Lower lobe of right lung (tissue), 2 donors: ENCODE measurements around the gene SLC29A1. TPM values are rescaled to one million over a fixed set of nuclear protein-coding genes. Genes with fewer than 3 reads are reported as not detected.
A peak's percentile ranks its signal among the peaks of the same experiment; 100 is the strongest.
"Not testable (repeated sequence)": the region's sequence is repeated elsewhere in the genome, so short reads cannot be mapped to it uniquely, and the experiment has no call there.

Experiments used
- ATAC-seq, 2 donors: fragments of 200-7000 bp; cut with Tn5 transposase; one replicate each; pipeline ENCODE4 v1.9.1; 2020 to 2022; ENCODE audit warnings: mild to moderate bottlenecking in 2 of 2, moderate library complexity in 2 of 2
- DNase-seq: peaks from one replicate; pipeline ENCODE4 v3.0.0-alpha.2; 2020
- H3K27ac ChIP-seq: fragments of 200-600 bp; one replicate; pipeline ENCODE4 v1.8.0; 2022
- H3K27me3 ChIP-seq: fragments of 200-600 bp; one replicate; pipeline ENCODE4 v1.8.0; 2022; ENCODE audit warnings: low read depth
- H3K36me3 ChIP-seq: fragments of 200-600 bp; one replicate; pipeline ENCODE4 v1.8.0; 2022; ENCODE audit warnings: mild to moderate bottlenecking
- H3K4me1 ChIP-seq: fragments of 200-600 bp; one replicate; pipeline ENCODE4 v1.8.0; 2022
- H3K4me3 ChIP-seq: fragments of 200-600 bp; one replicate; pipeline ENCODE4 v1.8.0; 2022; ENCODE audit warnings: mild to moderate bottlenecking
- H3K9me3 ChIP-seq: fragments of 200-600 bp; one replicate; pipeline ENCODE4 v1.8.0; 2022
- CTCF ChIP-seq: fragments of 200-600 bp; IDR thresholded peaks from one replicate; pipeline ENCODE4 v1.8.0; 2022; ENCODE audit warnings: antibody characterized with exemption, mild to moderate bottlenecking
- intact Hi-C: fragments of 100-400 bp; cut with DNase I; formaldehyde crosslinking; loops from one replicate; pipeline ENCODE4 v1.11.0; 2022
- total RNA-seq: library from RNA; stranded (reverse); fragmentation: NEBNext Ultra II Directional; extraction: Animal tissue kit (Norgen Biotek cat#: 25700); gene quantifications from one replicate; pipeline ENCODE4 v1.2.1, GENCODE V29; 2021
- donor health status: DM: no; HTN: yes; CAD: no; lungs with severe emphysema.

The SLC29A1 gene
- total RNA-seq, 1 donor from 2014 or later = 36.2 TPM

GRCh38 chr6:44178424-44179071 is 44.8 kb upstream of the SLC29A1 start:
- Histone ChIP-seq H3K9me3 (no peaks in the 10 kb centered on the region), H3K27ac (peak overlapping the region; percentile 21), H3K4me3 (no peak overlapping the region), H3K36me3 (no peaks in the 10 kb centered on the region), H3K27me3 (no peaks in the 10 kb centered on the region), H3K4me1 (no peaks in the 10 kb centered on the region)
- intact Hi-C loops = loop anchor here (10.0 kb wide), 1 partner anchor 56 kb away; no protein-coding TSS in a partner anchor
- no peak for ATAC-seq
- DNase-seq = peak; percentile 14
- TF ChIP-seq CTCF = no peak

- no peaks in the 10 kb centered on the region for H3K36me3 ChIP-seq
- no peak for TF ChIP-seq CTCF
- peak overlapping the region; percentile 21 for H3K27ac ChIP-seq
- no peak for ATAC-seq
- H3K9me3 ChIP-seq = no peaks in the 10 kb centered on the region
- no peaks in the 10 kb centered on the region for H3K4me1 ChIP-seq
- no peak overlapping the region for H3K4me3 ChIP-seq
- H3K27me3 ChIP-seq = no peaks in the 10 kb centered on the region
- DNase-seq = no peak
- intact Hi-C loops = loop anchor here (10.0 kb wide), 1 partner anchor 56 kb away; no protein-coding TSS in a partner anchor
Observed at GRCh38 chr6:44179072-44179536, 44.3 kb upstream of the SLC29A1 start.

GRCh38 chr6:44179648-44180047 is 43.7 kb upstream of the SLC29A1 start:
- intact Hi-C loops = loop anchor here (10.0 kb wide), 1 partner anchor 55 kb away; no protein-coding TSS in a partner anchor
- no peak overlapping the region for H3K4me3 ChIP-seq
- no peaks in the 10 kb centered on the region for H3K36me3 ChIP-seq
- ATAC-seq (no peak), DNase-seq (no peak)
- no peak overlapping the region for H3K27ac ChIP-seq
- H3K27me3 ChIP-seq = no peaks in the 10 kb centered on the region
- no peak for TF ChIP-seq CTCF
- no peaks in the 10 kb centered on the region for H3K9me3 ChIP-seq
- no peaks in the 10 kb centered on the region for H3K4me1 ChIP-seq

- intact Hi-C loops = no loop called here
- no peak for DNase-seq
Observed at GRCh38 chr6:44180406-44180805, 43.0 kb upstream of the SLC29A1 start.

GRCh38 chr6:44180886-44181285 is 42.5 kb upstream of the SLC29A1 start:
- Histone ChIP-seq H3K27ac (no peak overlapping the region), H3K4me3 (no peak overlapping the region), H3K27me3 (no peaks in the 10 kb centered on the region), H3K4me1 (no peaks in the 10 kb centered on the region), H3K9me3 (no peaks in the 10 kb centered on the region), H3K36me3 (no peaks in the 10 kb centered on the region)
- TF ChIP-seq CTCF = no peak
- intact Hi-C loops = no loop called here
- ATAC-seq = no peak
- no peak for DNase-seq

More at GRCh38 chr6:44180406-44180805, 43.0 kb upstream of the SLC29A1 start:
- no peak overlapping the region for H3K27ac ChIP-seq
- no peak for ATAC-seq
- no peaks in the 10 kb centered on the region for H3K36me3 ChIP-seq
- H3K4me1 ChIP-seq = no peaks in the 10 kb centered on the region
- H3K9me3 ChIP-seq = no peaks in the 10 kb centered on the region
- H3K27me3 ChIP-seq = no peaks in the 10 kb centered on the region
- TF ChIP-seq CTCF = no peak
- no peak overlapping the region for H3K4me3 ChIP-seq

GRCh38 chr6:44181784-44182183 is 41.6 kb upstream of the SLC29A1 start:
- H3K4me1 ChIP-seq, H3K9me3 ChIP-seq, DNase-seq, intact Hi-C loops, H3K27ac ChIP-seq, ATAC-seq, H3K36me3 ChIP-seq, H3K27me3 ChIP-seq, H3K4me3 ChIP-seq: not testable (repeated sequence)
